Omental fat pad (tissue), 4 donors: ENCODE measurements around the gene MEIS1. TPM values are rescaled to one million over a fixed set of nuclear protein-coding genes. Genes with fewer than 3 reads are reported as not detected.

Experiments used
- ATAC-seq: fragments of 150-250 bp; one replicate; pipeline ENCODE4 v1.9.1; 2016; ENCODE audit warnings: mild to moderate bottlenecking, moderate library complexity; ENCODE audit not compliant: low FRiP score
- DNase-seq: peaks from one replicate; pipeline ENCODE4 v3.0.0-alpha.2; 2019; ENCODE audit warnings: low spot score
- CTCF ChIP-seq, 3 donors: fragments of 450-650 bp; IDR thresholded peaks; one replicate each; pipeline ENCODE4 v1.5.1; 2016 to 2017; ENCODE audit warnings: antibody characterized with exemption in 3 of 3, mild to moderate bottlenecking in 3 of 3, moderate library complexity in 2 of 3
- total RNA-seq, 4 donors: library from RNA; depleted of rRNA; stranded (reverse); fragments of >200 nt; gene quantifications; one replicate each; pipeline ENCODE4 v1.1.0, GENCODE V29; 2016

The MEIS1 gene
- total RNA-seq, 4 donors from 2014 or later, result 19.8 to 67.3 (median 46.3) TPM

GRCh38 chr2:66535574-66536289 lies 100.8 kb downstream of the MEIS1 start:
- no peak for DNase-seq
- no peak for ATAC-seq
- no peak for TF ChIP-seq CTCF (IDR thresholded peaks at IDR 0.05)

- ATAC-seq (no peak), DNase-seq (no peak)
- TF ChIP-seq CTCF (IDR thresholded peaks at IDR 0.05), result no peak
Observed at GRCh38 chr2:66536290-66536673, 101.4 kb downstream of the MEIS1 start.

DNA sequence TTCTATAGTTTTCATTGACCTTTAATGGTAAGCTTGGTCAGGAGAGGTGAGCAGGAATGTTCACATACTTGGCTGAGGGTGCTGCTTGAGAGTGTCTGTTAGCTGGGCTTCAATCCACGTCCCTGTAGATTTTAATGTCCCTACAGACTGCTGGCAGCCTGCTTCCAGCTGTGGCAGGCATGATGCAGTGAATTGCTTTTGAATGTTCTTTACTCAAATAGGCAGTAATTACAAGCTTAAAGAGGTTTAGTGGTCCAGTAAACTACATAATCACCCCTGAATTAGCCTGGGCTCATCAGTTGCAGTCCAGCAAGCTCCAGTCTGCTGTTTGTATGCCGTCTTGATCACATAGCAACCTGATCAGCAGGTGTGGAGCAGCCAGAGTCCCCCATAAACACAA lies 102.1 kb downstream of the MEIS1 start:
- no peak for TF ChIP-seq CTCF (IDR thresholded peaks at IDR 0.05)
- DNase-seq (no peak), ATAC-seq (no peak)

DNA sequence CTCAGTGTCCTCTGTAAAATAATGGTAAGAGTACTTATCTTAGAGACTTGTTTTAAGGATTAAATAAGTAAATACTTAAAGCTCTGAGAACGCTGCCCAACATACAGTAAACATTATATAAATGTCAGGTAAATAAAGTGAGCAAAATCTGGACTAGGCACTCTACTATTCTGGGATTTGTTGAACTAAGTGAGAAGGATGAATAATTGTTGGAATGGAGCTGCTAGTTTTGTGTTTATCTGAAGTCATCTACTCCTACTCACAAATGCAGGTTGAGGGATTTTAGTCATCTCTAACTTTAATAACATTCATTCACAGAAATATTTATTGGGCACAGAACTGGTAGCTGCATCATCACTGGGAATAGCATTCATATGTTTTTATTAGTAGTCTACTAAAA lies 103.4 kb downstream of the MEIS1 start:
- DNase-seq, result no peak
- no peak for TF ChIP-seq CTCF (IDR thresholded peaks at IDR 0.05)
- ATAC-seq, result peak; percentile 55

- DNase-seq (no peak), ATAC-seq (no peak)
- TF ChIP-seq CTCF (IDR thresholded peaks at IDR 0.05), result no peak
Observed at GRCh38 chr2:66539452-66539851, 104.5 kb downstream of the MEIS1 start.

DNA sequence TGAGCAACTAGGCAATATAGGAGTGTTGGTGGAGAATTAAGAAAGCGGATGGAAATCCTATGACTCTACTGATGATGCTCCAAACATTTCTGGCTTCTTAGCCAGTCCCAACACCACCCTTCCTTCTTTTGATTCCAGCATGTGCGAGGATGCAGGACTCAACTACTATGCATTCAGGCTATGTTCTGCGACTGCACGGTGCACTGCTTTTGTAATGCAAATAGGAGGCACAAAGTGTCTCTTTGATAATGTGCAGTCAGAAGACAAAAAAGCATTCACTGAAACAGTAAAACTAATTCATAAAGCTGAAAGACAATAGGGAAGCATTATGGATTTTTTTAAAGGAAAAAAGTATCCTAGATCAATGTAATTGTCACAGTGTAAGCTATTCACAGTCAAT lies 106.7 kb downstream of the MEIS1 start:
- no peak for TF ChIP-seq CTCF (IDR thresholded peaks at IDR 0.05)
- no peak for ATAC-seq
- DNase-seq, result no peak

DNA sequence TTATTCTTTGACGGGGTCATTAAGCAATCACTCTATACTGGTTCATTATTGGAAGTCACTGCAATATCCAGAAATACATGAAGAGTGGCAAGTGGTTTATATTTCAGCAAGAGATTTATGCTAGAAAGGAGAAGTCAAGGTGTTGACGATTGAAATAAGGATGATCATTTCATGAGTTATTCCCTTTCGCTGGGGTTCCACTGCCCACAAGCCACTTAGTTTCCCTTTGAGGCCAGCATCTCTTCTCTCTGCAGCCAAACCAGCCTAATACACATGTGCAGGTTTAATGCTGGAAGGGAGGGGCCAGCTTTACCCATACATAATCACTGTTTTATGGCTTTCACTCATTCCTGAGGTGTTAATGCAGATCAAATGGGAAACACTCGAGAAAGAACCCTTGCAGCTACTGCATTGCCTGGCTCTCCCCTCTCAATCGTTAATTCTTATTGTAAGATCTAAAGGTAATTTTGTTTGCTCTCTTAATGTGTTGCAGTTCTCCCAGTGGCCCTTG lies 108.4 kb downstream of the MEIS1 start:
- ATAC-seq, result no peak
- DNase-seq, result no peak
- no peak for TF ChIP-seq CTCF (IDR thresholded peaks at IDR 0.05)
